ENCODE results near the gene CNTNAP2.

Gene CNTNAP2

DNA sequence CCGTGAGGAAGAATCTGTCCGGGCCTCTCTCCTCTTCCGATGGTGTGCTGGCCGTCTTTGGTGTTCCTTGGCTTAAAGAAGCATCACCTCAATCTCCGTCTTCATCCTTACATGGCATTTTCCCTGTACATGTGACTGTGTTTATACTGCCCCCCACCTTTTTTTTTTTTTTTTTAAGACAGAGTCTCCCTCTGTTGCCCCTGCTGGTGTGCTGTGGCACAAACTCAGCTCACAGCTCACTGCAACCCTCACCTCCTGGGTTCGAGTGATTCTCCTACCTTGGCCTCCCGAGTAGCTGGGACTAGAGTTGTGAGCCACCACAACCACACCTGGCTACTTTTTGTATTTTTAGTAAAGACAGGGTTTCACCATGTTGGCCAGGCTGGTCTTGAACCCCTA is 2352.1 kb downstream of the CNTNAP2 start:
- DNase-seq (ENCODE audit: low read depth, low spot score) = no peak

Measured in activated CD4-positive, CD25-positive, alpha-beta regulatory T cell treated with anti-CD3 and anti-CD28 coated beads, Interleukin-2, amount 50 U/mL, for 16 hours (primary cell).